T-helper 1 cell treated with Interleukin-12 subunit alpha and Interleukin-12 subunit beta and Interleukin-4 antibody, amounts not matched to agents 30 ng/mL and 1 ng/mL, for 36 hours (primary cell): ENCODE results near the gene WBP2. TPM values are rescaled to one million over a fixed set of nuclear protein-coding genes. Genes with fewer than 3 reads are reported as not detected.
"Not testable (repeated sequence)": the region's sequence is repeated elsewhere in the genome, so short reads cannot be mapped to it uniquely, and the experiment has no call there.

Experiments used
- intact Hi-C: fragments of 100-400 bp; cut with micrococcal nuclease; formaldehyde crosslinking; loops from one replicate; pipeline ENCODE4 v1.15.1; 2024
- total RNA-seq: library from RNA; stranded (reverse); gene quantifications from 2 replicates; pipeline ENCODE4 v1.2.3, GENCODE V29; 2022

Gene WBP2
- total RNA-seq, 1 donor from 2014 or later, result 90.1 TPM

- intact Hi-C loops, result no loop called here
Measured at GRCh38 chr17:75869282-75870141, 14.4 kb upstream of the WBP2 start.

GRCh38 chr17:75868730-75869281 is 13.7 kb upstream of the WBP2 start:
- intact Hi-C loops, result not testable (repeated sequence)

GRCh38 chr17:75865404-75866188 is 10.5 kb upstream of the WBP2 start:
- intact Hi-C loops, result not testable (repeated sequence)

DNA sequence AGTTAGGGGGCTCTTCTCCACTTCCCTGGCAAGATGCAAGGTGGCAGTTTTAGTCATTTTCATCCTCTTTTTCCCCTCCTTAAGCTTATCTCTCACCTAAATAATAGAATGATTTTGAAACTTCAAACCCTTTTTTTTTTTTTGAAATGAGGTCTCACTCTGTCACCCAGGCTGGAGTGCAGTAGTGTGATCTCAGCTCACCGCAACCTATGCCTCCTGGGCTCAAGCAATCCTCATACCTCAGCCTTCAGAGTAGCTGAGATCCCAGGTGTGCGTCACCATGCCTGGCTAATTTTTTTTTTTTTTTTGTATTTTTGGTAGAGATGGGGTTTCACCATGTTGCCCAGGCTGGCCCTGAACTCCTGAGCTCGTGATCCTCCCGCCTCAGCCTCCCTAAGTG is 9.8 kb upstream of the WBP2 start:
- intact Hi-C loops, result loop anchor here (1.0 kb wide), 3 partner anchors 7 to 12 kb away; partner anchors contain the start of gene WBP2

- intact Hi-C loops, result loop anchor here (1.0 kb wide), 3 partner anchors 8 to 13 kb away; partner anchors contain the start of gene WBP2
Measured at GRCh38 chr17:75864448-75864871, 9.3 kb upstream of the WBP2 start.

DNA sequence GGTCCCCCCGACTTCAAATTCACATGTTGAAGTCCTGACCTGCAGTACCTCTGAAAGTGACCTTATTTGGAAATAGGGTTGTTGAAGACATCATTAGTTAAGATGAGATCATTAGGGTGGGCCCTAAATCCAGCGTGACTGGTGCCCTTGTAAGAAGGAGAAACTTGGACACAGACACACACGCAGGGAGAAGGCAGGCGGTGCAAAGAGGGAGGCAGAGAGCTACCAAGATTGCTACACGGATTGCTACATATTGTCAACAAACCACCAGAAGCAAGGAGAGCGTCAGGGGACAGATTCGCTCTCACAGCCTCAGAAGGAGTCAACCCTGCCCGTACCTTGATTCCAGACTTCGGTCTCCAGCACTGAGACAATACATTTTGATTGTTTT is 6.8 kb upstream of the WBP2 start:
- intact Hi-C loops, result loop anchor here (2.0 kb wide), 1 partner anchor 17 kb away; the partner anchor contains the start of gene UNC13D

- intact Hi-C loops, result loop anchor here (5.0 to 10.0 kb wide), 4 partner anchors 342 to 985 kb away; partner anchors contain the start of genes CASKIN2, FDXR, GGA3 and MRPS7
Measured at GRCh38 chr17:75859358-75859757, 4.2 kb upstream of the WBP2 start.

DNA sequence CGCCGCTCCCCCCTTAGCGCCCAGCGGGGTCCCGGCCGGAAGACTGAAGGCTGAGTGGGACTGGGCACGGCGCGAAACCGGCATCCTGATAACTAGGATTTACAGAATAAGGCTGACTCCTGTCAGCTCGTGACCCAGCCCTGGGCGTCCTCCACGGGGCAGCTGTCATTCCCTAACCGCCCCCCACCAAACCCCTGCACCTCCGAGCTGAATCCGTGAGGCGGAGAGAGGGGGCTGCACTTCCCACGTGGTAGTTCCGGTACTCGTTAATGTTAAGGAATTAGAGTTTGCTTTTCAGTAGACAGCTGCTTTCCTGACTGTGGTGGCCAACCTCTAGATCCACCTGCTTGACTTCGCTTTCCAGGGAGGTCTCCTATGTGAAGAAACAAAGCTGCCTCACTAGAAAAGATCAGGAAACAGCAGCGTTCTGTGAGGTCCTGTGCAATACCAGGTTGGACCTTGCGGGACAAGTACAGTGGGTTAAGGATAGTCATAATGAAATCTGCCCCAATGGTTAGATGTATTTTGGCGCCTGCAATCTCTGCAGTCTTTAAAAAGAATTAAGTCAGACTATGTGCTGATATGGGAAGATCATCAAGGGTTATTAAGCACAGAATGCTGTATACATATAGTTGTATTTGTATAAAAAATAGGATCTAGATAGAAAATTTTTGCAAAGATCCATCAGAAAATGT is 1.1 kb upstream of the WBP2 start:
- intact Hi-C loops, result loop anchor here (5.0 to 10.0 kb wide), 4 partner anchors 339 to 981 kb away; partner anchors contain the start of genes CASKIN2, FDXR, GGA3 and MRPS7

DNA sequence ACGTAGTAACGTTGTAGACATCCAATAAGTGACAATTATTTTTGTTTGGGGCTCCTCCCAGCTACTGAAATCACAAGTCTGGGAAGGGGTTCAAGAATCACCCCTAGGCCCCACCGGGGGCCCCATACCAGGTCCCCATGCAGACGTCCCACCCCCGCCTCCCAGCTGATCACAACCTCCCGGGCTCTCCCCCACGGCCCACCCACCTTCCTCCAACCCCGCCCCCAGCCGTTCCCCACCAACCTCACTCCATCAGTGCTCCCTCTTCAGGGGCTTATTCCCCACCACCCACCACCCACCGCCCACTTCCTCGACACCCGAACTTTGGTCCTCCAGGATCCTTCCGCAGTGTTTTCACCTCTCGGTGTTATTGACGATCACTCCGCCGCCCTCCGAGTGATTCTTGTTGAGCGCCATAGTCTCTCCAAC is 240 bp downstream of the WBP2 start:
- intact Hi-C loops, result loop anchor here (1.0 to 10.0 kb wide), 18 partner anchors 9 to 980 kb away; partner anchors contain the start of genes ACOX1, CASKIN2, EXOC7 and FBF1

- intact Hi-C loops, result loop anchor here (2.0 to 10.0 kb wide), 3 partner anchors 43 to 979 kb away; partner anchors contain the start of genes FDXR, TMEM94 and TRIM65
Measured at GRCh38 chr17:75854101-75854748, 910 bp downstream of the WBP2 start.

GRCh38 chr17:75853433-75853832 is 1.7 kb downstream of the WBP2 start:
- intact Hi-C loops, result loop anchor here (10.0 kb wide), 2 partner anchors 399 to 979 kb away; partner anchors contain the start of genes FDXR and TMEM94

DNA sequence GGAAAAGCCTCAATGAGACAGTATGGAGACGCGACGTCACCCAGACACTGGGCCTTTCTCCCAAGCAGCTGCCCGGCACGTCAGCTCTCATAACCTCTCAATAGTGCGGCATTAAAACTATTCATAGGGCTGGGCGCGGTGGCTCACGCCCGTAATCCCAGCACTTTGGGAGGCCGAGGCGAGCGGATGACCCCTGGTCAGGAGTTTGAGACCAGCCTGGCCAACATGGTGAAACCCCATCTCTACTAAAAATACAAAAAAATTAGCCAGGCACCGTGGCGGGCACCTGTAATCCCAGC is 3.5 kb downstream of the WBP2 start:
- intact Hi-C loops, result loop anchor here (10.0 kb wide), 2 partner anchors 397 to 977 kb away; partner anchors contain the start of genes FDXR and TMEM94

DNA sequence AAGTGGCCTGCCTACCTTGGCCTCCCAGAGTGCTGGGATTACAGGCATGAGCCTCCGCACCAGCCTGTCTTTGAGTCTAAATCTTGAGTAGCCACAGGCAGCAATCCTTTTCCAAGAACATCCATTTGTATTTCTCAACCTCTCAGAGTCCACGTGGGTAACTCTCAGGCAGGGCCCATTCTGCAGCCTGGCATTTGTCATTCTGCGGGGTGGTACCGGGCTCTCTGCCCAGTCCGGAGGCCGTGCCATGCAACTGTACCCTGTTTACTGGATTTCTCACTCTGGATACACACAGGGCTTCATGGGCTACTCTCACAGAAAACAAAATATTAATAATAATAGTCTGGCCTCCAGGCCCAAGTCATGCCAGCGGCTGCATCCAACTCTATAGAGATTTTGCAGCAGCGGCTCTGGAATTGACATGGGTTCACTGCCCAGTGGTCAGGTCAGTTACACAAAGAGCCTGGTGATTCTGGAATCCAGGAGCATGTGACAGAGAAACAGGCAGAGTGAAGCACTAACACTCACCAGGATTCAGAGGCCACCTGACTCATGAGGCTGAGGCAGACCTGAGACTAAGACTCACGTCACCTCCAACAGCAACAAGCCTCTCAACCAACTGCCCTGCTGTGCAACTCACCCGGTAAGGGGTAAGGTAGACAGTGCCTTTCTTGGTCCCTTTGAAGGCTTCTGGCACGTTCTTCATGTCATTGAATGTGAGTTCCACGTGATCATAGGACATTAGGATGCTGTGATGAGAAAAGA is 4.0 kb downstream of the WBP2 start:
- intact Hi-C loops, result loop anchor here (10.0 kb wide), 2 partner anchors 396 to 976 kb away; partner anchors contain the start of genes FDXR and TMEM94

GRCh38 chr17:75849724-75850123 is 5.4 kb downstream of the WBP2 start:
- intact Hi-C loops, result loop anchor here (10.0 kb wide), 2 partner anchors 395 to 975 kb away; partner anchors contain the start of genes FDXR and TMEM94

GRCh38 chr17:75849279-75849646 is 5.9 kb downstream of the WBP2 start:
- intact Hi-C loops, result no loop called here

DNA sequence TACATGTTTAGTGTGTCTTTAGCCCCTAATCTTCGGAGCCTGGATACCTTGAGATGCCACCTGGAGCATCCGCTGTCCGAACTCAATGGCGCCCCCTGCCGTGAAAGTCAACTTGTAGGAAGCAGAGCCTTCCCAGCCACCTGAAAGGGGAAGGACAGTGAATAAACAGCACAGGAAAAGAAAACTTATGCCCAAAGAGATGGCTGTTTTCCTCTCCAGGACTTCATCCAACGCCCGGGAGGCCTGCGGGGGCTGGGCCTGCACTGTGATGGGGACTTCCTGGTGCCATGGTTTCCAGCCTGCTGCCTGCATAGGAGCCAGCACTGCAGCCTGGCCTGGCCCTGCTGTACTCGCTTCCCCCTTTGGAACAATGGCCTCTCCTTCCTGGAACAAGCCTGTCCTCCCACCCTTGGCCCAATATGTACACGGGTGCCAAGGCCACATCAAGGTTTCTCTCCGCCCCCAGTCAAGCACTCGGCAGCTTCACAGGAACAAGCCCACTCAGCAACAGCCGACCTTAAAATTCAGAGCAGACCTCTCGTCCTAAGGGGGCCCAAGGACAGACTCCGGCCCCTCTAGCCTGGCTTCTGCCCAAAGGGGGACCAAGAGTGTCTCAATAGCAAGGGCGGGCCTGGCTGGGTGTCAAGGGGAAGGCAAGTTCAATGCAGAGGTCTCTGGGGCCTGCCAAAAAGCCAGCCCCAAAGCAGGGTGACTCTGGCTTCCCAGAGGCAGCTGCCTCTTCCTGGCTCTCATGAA is 6.4 kb downstream of the WBP2 start:
- intact Hi-C loops, result no loop called here

DNA sequence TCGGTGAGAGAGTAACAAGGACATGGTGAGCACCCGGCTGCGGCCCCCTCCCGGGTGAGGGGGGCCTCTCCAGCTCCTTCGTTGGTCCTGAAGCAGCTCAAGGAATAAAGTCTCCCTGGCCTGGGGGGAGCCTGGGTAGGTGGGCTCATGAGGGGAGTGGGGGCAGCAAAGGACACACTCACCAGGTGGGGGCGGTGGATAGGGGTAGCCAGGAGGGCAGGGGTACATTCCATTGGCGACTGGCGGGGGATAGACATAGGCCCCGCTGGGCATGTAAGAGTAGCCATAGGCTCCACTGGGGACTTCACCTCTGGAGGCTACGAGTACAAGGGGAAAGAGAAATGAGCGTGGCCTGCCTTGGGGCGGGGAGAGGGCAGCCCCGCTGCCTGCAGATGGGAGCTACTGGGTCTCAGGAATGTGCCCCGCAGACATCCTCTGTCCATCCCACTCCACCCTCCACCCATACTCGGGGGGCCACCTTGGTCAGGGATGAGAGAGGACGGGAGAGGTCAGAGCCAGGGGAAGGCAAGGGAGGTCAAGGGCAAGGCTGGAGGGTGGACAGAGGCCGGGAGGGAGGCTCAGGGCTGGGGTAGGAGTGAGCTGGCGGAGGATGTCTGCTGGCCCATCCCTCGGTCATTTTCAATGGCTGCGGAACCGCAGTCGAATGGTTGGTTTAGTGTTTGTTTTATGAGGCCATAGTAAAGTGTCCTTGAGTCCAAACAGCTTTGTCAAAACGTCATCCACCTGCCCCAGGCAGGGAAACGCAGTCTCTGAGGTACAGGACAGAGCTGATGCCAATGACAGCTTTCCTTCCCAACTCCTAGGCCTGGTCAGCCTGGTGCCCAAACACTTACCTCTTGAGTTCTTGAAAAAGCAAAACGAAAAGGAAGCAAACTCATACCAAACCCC is 7.3 kb downstream of the WBP2 start:
- intact Hi-C loops, result no loop called here
